Measurements from ENCODE around the gene GNGT2.

Gene GNGT2

GRCh38 chr17:49193513-49194296, 16.7 kb downstream of the GNGT2 start (continued):
- no peak; the same call in 1 of the 2 replicates for TF ChIP-seq ZNF639 (tag by site-specific recombination; IDR thresholded peaks at IDR 0.05)
- TF ChIP-seq ZBTB1 (tag by site-specific recombination; IDR thresholded peaks at IDR 0.05): no peak
- no peak for TF ChIP-seq ATF2 (tag by site-specific recombination; IDR thresholded peaks at IDR 0.05; ENCODE audit: low read depth)
- TF ChIP-seq ZNF311 (tag by site-specific recombination; IDR thresholded peaks at IDR 0.05; ENCODE audit: borderline replicate concordance): no peak
- no peak for TF ChIP-seq ZNF169 (tag by site-specific recombination; IDR thresholded peaks at IDR 0.05)
- TF ChIP-seq ZBTB11 (tag by site-specific recombination; conservative IDR thresholded peaks at IDR 0.05; ENCODE audit: low read depth): no peak
- no peak for TF ChIP-seq GFI1B (tag by site-specific recombination; IDR thresholded peaks at IDR 0.05)
- TF ChIP-seq SALL2 (tag by site-specific recombination; IDR thresholded peaks at IDR 0.05; ENCODE audit: borderline replicate concordance): 0 out of 2 replicates have a peak, but pooled peaks have one; percentile 27
- peak; percentile 70 for TF ChIP-seq ZFP69B (tag by site-specific recombination; IDR thresholded peaks at IDR 0.05)
- no peak for TF ChIP-seq ZFP3 (tag by site-specific recombination; IDR thresholded peaks at IDR 0.05; ENCODE audit: low read depth)
- no peak for TF ChIP-seq ZNF121 (tag by site-specific recombination; IDR thresholded peaks at IDR 0.05)
- peak; percentile 79 for TF ChIP-seq ZFHX2 (tag by site-specific recombination; conservative IDR thresholded peaks at IDR 0.05)
- no peak for TF ChIP-seq ZBTB7A (tag by site-specific recombination; IDR thresholded peaks at IDR 0.05; ENCODE audit: low read depth)
- TF ChIP-seq ZNF585B (tag by site-specific recombination; IDR thresholded peaks at IDR 0.05): no peak; the same call in 1 of the 2 replicates
- TF ChIP-seq ZNF37A (tag by site-specific recombination; IDR thresholded peaks at IDR 0.05): no peak
- TF ChIP-seq ZXDB (tag by site-specific recombination; IDR thresholded peaks at IDR 0.05): peak; percentile 4
- TF ChIP-seq ZBTB6 (tag by site-specific recombination; IDR thresholded peaks at IDR 0.05): no peak
- TF ChIP-seq ZNF211 (tag by site-specific recombination; IDR thresholded peaks at IDR 0.05; ENCODE audit: low read depth): no peak
- peak; percentile 73 for TF ChIP-seq SP2 (tag by site-specific recombination; IDR thresholded peaks at IDR 0.05)
- TF ChIP-seq ZNF214 (tag by site-specific recombination; IDR thresholded peaks at IDR 0.05; ENCODE audit: borderline replicate concordance): no peak
- no peak for TF ChIP-seq ZNF302 (tag by site-specific recombination; IDR thresholded peaks at IDR 0.05; ENCODE audit: low read depth)
- peak; percentile 47; the same call in 1 of the 2 replicates for TF ChIP-seq ZNF404 (tag by site-specific recombination; IDR thresholded peaks at IDR 0.05)
- TF ChIP-seq ZNF544 (tag by site-specific recombination; IDR thresholded peaks at IDR 0.05): no peak
- TF ChIP-seq ZBTB10 (tag by site-specific recombination; IDR thresholded peaks at IDR 0.05): no peak; the same call in 1 of the 2 replicates
- no peak for TF ChIP-seq ZNF837 (tag by site-specific recombination; IDR thresholded peaks at IDR 0.05)
- peak; percentile 97 for TF ChIP-seq ZNF362 (tag by site-specific recombination; IDR thresholded peaks at IDR 0.05)
- no peak for TF ChIP-seq ZNF140 (tag by site-specific recombination; IDR thresholded peaks at IDR 0.05)
- no peak for TF ChIP-seq OVOL3 (tag by site-specific recombination; IDR thresholded peaks at IDR 0.05)
- TF ChIP-seq ZNF658 (tag by site-specific recombination; IDR thresholded peaks at IDR 0.05): no peak

Data from HEK293 (cell line).